A549 (cell line): Measurements from ENCODE around the gene RAG2. TPM values are rescaled to one million over a fixed set of nuclear protein-coding genes. Genes with fewer than 3 reads are reported as not detected.

Source experiments
- ATAC-seq, 2 experiments: fragments of 200-7000 bp in 1 of 2; fragments of >200 bp in 1 of 2; cut with Nextera tagmentation in 1 of 2; cut with Tn5 transposase in 1 of 2; 3 replicates each; pipeline versions ENCODE4 v1.8.0 to v1.9.1; 2018 to 2020; ENCODE audit warnings: mild to moderate bottlenecking in 1 of 2, moderate library complexity in 1 of 2
- CTCF ChIA-PET: fragments of 300-600 bp; sonication (Branson Sonifier 250); formaldehyde crosslinking; extraction: SDS; loops from one replicate; lab custom pipeline; 2021; ENCODE audit warnings: antibody characterized with exemption, inconsistent platforms; lab: Yijun Ruan, JAX
- POLR2A ChIA-PET: fragments of 350-600 bp; formaldehyde crosslinking; extraction: SDS; loops from one replicate; lab custom pipeline; 2021; ENCODE audit warnings: antibody characterized with exemption, inconsistent platforms; lab: Yijun Ruan, JAX
- DNase-seq, 2 experiments: peaks; one replicate each; pipeline versions ENCODE4 v3.0.0 to v3.0.0-alpha.2; 2011 to 2016; ENCODE audit warnings: low read depth in 1 of 2, low spot score in 1 of 2
- FAIRE-seq: peaks from 2 replicates; lab custom pipeline; 2011; peaks lifted over from hg19 to GRCh38; lab: Jason Lieb, UNC
- H3K27ac ChIP-seq, 2 experiments: fragments of >200 bp; sonication (Bioruptor Twin); formaldehyde crosslinking; 3 replicates each; pipeline ENCODE4 v1.5.1; 2016 to 2017
- H3K4me1 ChIP-seq: fragments of >200 bp; sonication (Bioruptor Twin); formaldehyde crosslinking; 3 replicates; pipeline ENCODE4 v1.6.1; 2016
- H3K4me2 ChIP-seq: fragments of >200 bp; sonication (Bioruptor Twin); formaldehyde crosslinking; 3 replicates; pipeline ENCODE4 v1.6.1; 2016
- H3K4me3 ChIP-seq: fragments of >200 bp; sonication (Bioruptor Twin); formaldehyde crosslinking; 3 replicates; pipeline ENCODE4 v1.5.1; 2016
- H3K9me3 ChIP-seq: fragments of >200 bp; sonication (Bioruptor Twin); formaldehyde crosslinking; 3 replicates; pipeline ENCODE4 v1.6.1; 2016
- CEBPB ChIP-seq, 2 experiments: fragments of >200 bp in 1 of 2; sonication (Bioruptor Twin) in 1 of 2; formaldehyde crosslinking in 1 of 2; IDR thresholded peaks; 2 replicates each; pipeline ENCODE4 v1.6.1; 2012 to 2016
- CHD2 ChIP-seq: fragments of 150-350 bp; IDR thresholded peaks from 2 replicates; pipeline ENCODE4 v1.6.1; 2014; ENCODE audit warnings: low read length; ENCODE audit not compliant: partially characterized antibody
- CTCF ChIP-seq: fragments of >200 bp; sonication (Bioruptor Twin); formaldehyde crosslinking; IDR thresholded peaks from 3 replicates; pipeline ENCODE4 v1.5.1; 2016
- EHMT2 ChIP-seq: fragments of 200-600 bp; sonication (generic); IDR thresholded peaks from 2 replicates; pipeline ENCODE4 v1.6.1; 2016; ENCODE audit warnings: antibody characterized with exemption, low read depth, mild to moderate bottlenecking, moderate library complexity
- FOSB ChIP-seq: fragments of 250-450 bp; sonication (Bioruptor Pico); IDR thresholded peaks from 2 replicates; pipeline ENCODE4 v1.5.0; 2020; ENCODE audit warnings: mild to moderate bottlenecking, moderate library complexity
- HDAC2 ChIP-seq: fragments of 200-600 bp; sonication (generic); IDR thresholded peaks from 2 replicates; pipeline ENCODE4 v1.6.1; 2016
- HOXB13 ChIP-seq: fragments of 250-450 bp; sonication (Bioruptor Pico); IDR thresholded peaks from 2 replicates; pipeline ENCODE4 v1.5.0; 2020; ENCODE audit warnings: low read depth, mild to moderate bottlenecking, moderate library complexity
- HOXB5 ChIP-seq: fragments of 250-450 bp; sonication (Bioruptor Pico); IDR thresholded peaks from 2 replicates; pipeline ENCODE4 v1.5.0; 2020; ENCODE audit warnings: mild to moderate bottlenecking, moderate library complexity
- KDM1A ChIP-seq: fragments of 200-600 bp; sonication (generic); IDR thresholded peaks from 2 replicates; pipeline ENCODE4 v1.6.1; 2016; ENCODE audit warnings: low read depth, mild to moderate bottlenecking
- MAFK ChIP-seq: fragments of 450-650 bp; IDR thresholded peaks from 2 replicates; pipeline ENCODE4 v1.6.1; 2014; ENCODE audit not compliant: partially characterized antibody
- MAX ChIP-seq: IDR thresholded peaks from 2 replicates; pipeline ENCODE4 v1.6.1; 2012
- MAZ ChIP-seq: fragments of 150-350 bp; IDR thresholded peaks from 2 replicates; pipeline ENCODE4 v1.6.1; 2014; ENCODE audit warnings: antibody characterized with exemption, low read depth, low read length, borderline replicate concordance
- MYC ChIP-seq: IDR thresholded peaks from 2 replicates; pipeline ENCODE4 v1.6.1; 2012; ENCODE audit warnings: mild to moderate bottlenecking, inconsistent platforms, low read length, improper control_type of control experiment, borderline replicate concordance
- NPAS2 ChIP-seq: fragments of 250-450 bp; sonication (Bioruptor Pico); IDR thresholded peaks from 2 replicates; pipeline ENCODE4 v1.8.0; 2022; ENCODE audit warnings: mild to moderate bottlenecking, moderate library complexity, borderline replicate concordance
- PBX3 ChIP-seq: IDR thresholded peaks from 2 replicates; pipeline ENCODE4 v1.6.1; 2012
- POLR2A ChIP-seq: IDR thresholded peaks from 2 replicates; pipeline ENCODE4 v1.6.1; 2012; ENCODE audit warnings: mild to moderate bottlenecking, low read length
- POLR2AphosphoS2 ChIP-seq: conservative IDR thresholded peaks from 2 replicates; pipeline ENCODE4 v1.6.1; 2012; ENCODE audit warnings: low read length, improper control_type of control experiment, inconsistent platforms
- RARB ChIP-seq: fragments of 250-450 bp; sonication (Bioruptor Pico); IDR thresholded peaks from 2 replicates; pipeline ENCODE4 v1.8.0; 2021; ENCODE audit warnings: mild to moderate bottlenecking, moderate library complexity
- SMC3 ChIP-seq: fragments of >200 bp; sonication (Bioruptor Twin); formaldehyde crosslinking; IDR thresholded peaks from 3 replicates; pipeline ENCODE4 v1.6.1; 2018; ENCODE audit warnings: inconsistent platforms
- TFCP2L1 ChIP-seq: fragments of 250-450 bp; sonication (Bioruptor Pico); IDR thresholded peaks from 2 replicates; pipeline ENCODE4 v1.5.0; 2021; ENCODE audit warnings: mild to moderate bottlenecking
- WGBS: methylation state at CpG from one replicate; pipeline ENCODE4 v1.1.6; 2017; ENCODE audit errors: missing lambda C conversion rate; 5-methylcytosine and 5-hydroxymethylcytosine counted together
- polyA plus RNA-seq, 4 experiments: library from polyadenylated mRNA; depleted of rRNA in 3 of 4; stranded (reverse); fragments of >200 nt; fragmentation: RNase III in 1 of 4; extraction: RNeasy Plus Mini Kit Qiagen cat#74134 plus additional on column Dnase treatment in 1 of 4; gene quantifications; 2 replicates in 3 of 4; 3 replicates in 1 of 4; pipeline ENCODE4 v1.2.3, GENCODE V29; 2011 to 2017
- TF ChIP-seq, protein P1 (sequence below): fragments of 250-450 bp; sonication (Bioruptor Pico); IDR thresholded peaks from 2 replicates; pipeline ENCODE4 v1.5.0; 2020; ENCODE audit warnings: low read depth, mild to moderate bottlenecking, moderate library complexity

Gene RAG2
- polyA plus RNA-seq, 2 of the 4 experiments (the other 2 are of a cell fraction), result not detected

GRCh38 chr11:36608491-36609199 lies 10.6 kb upstream of the RAG2 start:
- no peak for FAIRE-seq
- Histone ChIP-seq H3K9me3 (no peaks in the 10 kb centered on the region), H3K4me1 (no peaks in the 10 kb centered on the region), H3K27ac (no peak overlapping the region), H3K4me3 (no peak overlapping the region), H3K4me2 (no peak overlapping the region)
- no peak for ATAC-seq
- 41% methylated on average over 1 of the region's 1 CpG for WGBS
- CTCF ChIA-PET, result interaction anchor here (0.8 to 1.6 kb wide), 5 partner anchors 12 to 138 kb away, joined by 3 to 5 read pairs (median 3); no protein-coding TSS in a partner anchor
- no peak for TF ChIP-seq FOSB
- TF ChIP-seq CEBPB (IDR thresholded peaks at IDR 0.05), result no peak
- TF ChIP-seq POLR2AphosphoS2, result no peak
- TF ChIP-seq TFCP2L1 (CRISPR knock-in tag), result no peak
- no peak for DNase-seq
- POLR2A ChIA-PET, result no interaction called here

DNA sequence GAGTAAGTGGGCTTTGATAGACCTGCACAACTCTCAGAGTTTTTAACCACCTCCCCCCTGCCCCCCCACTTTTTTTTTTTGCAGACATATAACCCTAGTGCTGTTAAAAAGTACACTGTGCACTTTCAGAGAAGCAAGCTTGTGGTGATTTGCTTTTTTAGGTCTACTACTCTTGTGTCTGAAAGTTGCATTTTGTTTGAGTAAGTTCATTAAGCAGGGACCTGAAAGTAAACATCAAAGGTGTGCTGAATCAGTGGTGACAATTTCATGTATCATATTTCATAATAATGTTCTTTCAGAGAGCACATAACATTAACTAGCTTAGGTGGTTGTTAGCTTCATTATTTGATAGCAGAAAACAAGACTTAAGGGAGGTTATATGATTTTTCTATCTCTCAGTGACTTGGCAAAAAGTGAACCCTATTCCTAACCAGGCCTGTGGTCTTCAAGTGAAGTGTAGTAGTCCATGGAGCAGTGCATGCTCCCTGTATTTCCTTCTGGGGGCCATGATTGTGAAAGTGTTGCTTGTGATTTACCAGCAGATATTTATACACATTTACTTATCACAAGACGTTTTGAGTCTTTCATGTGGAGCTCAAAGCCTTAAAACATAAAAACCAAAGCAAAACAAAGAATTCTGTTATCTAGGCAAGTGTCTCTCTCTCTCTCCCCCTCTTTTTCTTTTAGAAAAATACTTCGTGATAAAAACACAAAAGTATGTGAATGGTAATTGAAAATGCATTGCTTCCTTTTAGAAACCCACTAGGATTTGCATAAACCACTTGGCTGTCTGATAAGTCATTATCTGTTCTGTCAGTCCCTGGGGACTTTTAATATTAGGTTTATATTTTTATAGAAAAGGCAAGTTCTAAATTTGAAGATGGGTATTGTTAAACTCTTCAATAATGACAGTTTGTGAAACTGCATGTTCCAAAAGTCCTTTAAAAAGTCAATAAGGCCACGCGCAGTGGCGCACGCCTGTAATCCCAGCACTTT lies 7.5 kb upstream of the RAG2 start:
- CTCF ChIA-PET, result no interaction called here
- 79% methylated on average over 6 of the region's 6 CpGs for WGBS

More for the DNA sequence above, 7.5 kb upstream of the RAG2 start:
- no peaks in the 10 kb centered on the region for H3K9me3 ChIP-seq
- POLR2A ChIA-PET, result no interaction called here
- H3K4me2 ChIP-seq, result no peak overlapping the region
- H3K27ac ChIP-seq, result no peak overlapping the region
- DNase-seq (no peak), FAIRE-seq (no peak), ATAC-seq (no peak)
- no peaks in the 10 kb centered on the region for H3K4me1 ChIP-seq
- no peak overlapping the region for H3K4me3 ChIP-seq
- TF ChIP-seq CEBPB (IDR thresholded peaks at IDR 0.05) (no peak), CTCF (no peak), MAX (no peak), NPAS2 (CRISPR knock-in tag) (no peak), SMC3 (no peak), POLR2A (no peak), HDAC2 (no peak), HOXB13 (CRISPR knock-in tag) (no peak), KDM1A (no peak), EHMT2 (no peak), RARB (CRISPR knock-in tag) (no peak), MAZ (no peak), CHD2 (no peak), MYC (no peak), PBX3 (no peak), MAFK (no peak), TFCP2L1 (CRISPR knock-in tag) (no peak), HOXB5 (CRISPR knock-in tag) (no peak)
- TF ChIP-seq, protein P1, sequence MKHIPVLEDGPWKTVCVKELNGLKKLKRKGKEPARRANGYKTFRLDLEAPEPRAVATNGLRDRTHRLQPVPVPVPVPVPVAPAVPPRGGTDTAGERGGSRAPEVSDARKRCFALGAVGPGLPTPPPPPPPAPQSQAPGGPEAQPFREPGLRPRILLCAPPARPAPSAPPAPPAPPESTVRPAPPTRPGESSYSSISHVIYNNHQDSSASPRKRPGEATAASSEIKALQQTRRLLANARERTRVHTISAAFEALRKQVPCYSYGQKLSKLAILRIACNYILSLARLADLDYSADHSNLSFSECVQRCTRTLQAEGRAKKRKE, result no peak
